Effector memory CD4-positive, alpha-beta T cell (primary cell): Measurements from ENCODE around the gene PPIE.

ENCODE experiments used
- DNase-seq, 3 donors: peaks; one replicate each; pipeline ENCODE4 v3.0.0-alpha.2; 2020
- H3K27ac ChIP-seq: 2 replicates; pipeline ENCODE4 v1.7.0; 2013; ENCODE audit warnings: mild to moderate bottlenecking, low read length, moderate library complexity; ENCODE audit not compliant: insufficient read depth, poor library complexity, severe bottlenecking
- H3K27me3 ChIP-seq: replicated peaks from 2 replicates; pipeline ENCODE4 v1.7.0; 2013; ENCODE audit warnings: mild to moderate bottlenecking, low read length; ENCODE audit not compliant: insufficient read depth, control insufficient read depth, poor library complexity, severe bottlenecking
- H3K36me3 ChIP-seq: 2 replicates; pipeline ENCODE4 v1.7.0; 2013; ENCODE audit warnings: mild to moderate bottlenecking, low read length, moderate library complexity; ENCODE audit not compliant: control insufficient read depth, insufficient read depth
- H3K4me1 ChIP-seq: 2 replicates; pipeline ENCODE4 v1.7.0; 2013; ENCODE audit warnings: low read length, mild to moderate bottlenecking; ENCODE audit not compliant: control insufficient read depth, insufficient read depth, poor library complexity, severe bottlenecking
- H3K4me3 ChIP-seq: 2 replicates; pipeline ENCODE4 v1.7.0; 2013; ENCODE audit warnings: low read length, low read depth, mild to moderate bottlenecking; ENCODE audit not compliant: insufficient read depth, poor library complexity, severe bottlenecking
- H3K9me3 ChIP-seq: 2 replicates; pipeline ENCODE4 v1.7.0; 2013; ENCODE audit warnings: mild to moderate bottlenecking, low read length, moderate library complexity; ENCODE audit not compliant: control insufficient read depth

The PPIE gene

DNA sequence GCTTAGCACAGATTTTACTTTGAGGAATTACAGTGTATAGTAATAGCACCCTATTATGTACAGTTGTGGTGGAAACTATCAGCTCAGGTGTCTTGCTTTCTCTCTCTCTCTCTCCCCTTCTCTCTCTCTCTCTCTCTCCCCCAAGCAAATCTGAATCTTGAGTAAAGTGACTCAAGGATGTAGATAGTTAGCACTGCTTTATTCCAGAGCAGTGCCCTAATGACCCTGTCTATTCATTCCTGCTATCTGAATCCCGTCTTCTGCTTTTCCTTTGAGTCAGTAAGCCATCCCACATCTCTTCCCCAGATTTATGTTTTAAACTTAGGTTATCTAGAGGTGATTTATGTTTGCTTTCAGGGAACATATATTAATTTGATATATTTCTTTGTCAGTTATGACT lies 42.2 kb upstream of the PPIE start:
- peaks cover 14% of the 10 kb centered on the region for H3K4me1 ChIP-seq

DNA sequence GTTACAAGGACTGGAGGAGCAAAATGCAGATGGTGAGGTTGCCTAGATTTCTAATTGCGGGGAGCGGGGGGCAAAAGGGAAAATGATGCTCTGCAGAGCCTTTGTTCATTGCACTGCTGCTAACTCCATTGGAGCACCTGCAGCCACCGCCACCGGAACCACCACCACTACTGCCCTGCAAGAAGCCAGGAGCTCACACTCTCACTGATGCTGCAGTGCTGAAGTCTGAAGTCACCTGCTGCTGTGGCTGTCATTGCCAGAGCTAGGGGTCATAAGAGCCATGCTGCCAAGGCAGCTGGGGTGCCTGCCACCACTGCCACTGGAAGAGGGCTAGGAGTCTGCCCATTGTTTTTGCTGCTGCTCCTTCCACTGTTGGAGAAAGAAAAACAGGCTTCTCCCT lies 40.1 kb upstream of the PPIE start:
- no peaks in the 10 kb centered on the region for H3K36me3 ChIP-seq
- H3K4me1 ChIP-seq = no peaks in the 10 kb centered on the region
- no peak overlapping the region for H3K27ac ChIP-seq
- H3K27me3 ChIP-seq = no peaks in the 10 kb centered on the region
- no peak for DNase-seq
- H3K9me3 ChIP-seq = no peaks in the 10 kb centered on the region
- H3K4me3 ChIP-seq = no peak overlapping the region

More for the DNA sequence above, 42.2 kb upstream of the PPIE start:
- Histone ChIP-seq H3K4me3 (no peak overlapping the region), H3K36me3 (no peaks in the 10 kb centered on the region), H3K27me3 (no peaks in the 10 kb centered on the region), H3K9me3 (no peaks in the 10 kb centered on the region), H3K27ac (no peak overlapping the region)
- no peak for DNase-seq

DNA sequence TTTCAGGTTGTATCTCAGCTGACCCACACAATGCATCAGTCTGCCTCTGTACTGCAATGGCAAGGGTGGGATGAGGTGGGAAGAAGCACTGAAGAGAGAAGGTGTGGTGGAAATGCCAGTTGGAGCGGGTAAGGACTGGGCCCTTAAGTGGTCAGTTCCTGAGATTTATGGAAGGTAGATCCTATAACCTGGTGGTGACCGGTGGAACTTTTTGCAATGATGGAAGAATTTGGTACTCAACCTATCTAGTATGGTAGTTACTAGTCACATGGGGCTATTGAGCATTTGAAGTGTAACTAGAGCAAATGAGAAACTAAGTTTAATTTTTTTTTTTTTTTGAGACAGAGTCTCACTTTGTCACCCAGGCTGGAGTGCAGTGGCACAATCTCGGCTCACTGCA lies 39.3 kb upstream of the PPIE start:
- Histone ChIP-seq H3K27me3 (no peaks in the 10 kb centered on the region), H3K27ac (no peak overlapping the region), H3K9me3 (no peaks in the 10 kb centered on the region), H3K36me3 (no peaks in the 10 kb centered on the region), H3K4me3 (no peak overlapping the region), H3K4me1 (no peaks in the 10 kb centered on the region)
- no peak for DNase-seq

DNA sequence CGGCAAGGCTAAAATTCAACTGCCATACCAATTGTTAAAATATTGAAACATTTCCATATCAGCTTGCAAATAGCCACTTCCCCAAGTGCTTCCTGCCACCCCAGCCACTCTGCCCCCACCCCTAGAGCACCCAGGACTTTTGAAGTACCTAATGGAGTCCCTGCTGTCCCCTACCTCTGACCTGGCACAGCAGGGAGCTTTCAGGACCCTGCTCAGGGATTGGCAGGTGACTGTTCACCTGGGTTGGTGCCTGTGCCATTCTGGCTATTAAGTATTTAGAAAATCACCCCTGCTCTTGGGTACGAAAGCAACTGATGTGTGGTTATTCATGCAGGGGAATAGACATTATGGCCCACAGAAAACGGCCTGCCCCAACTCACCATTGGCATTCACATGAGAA lies 38.3 kb upstream of the PPIE start:
- DNase-seq = no peak
- Histone ChIP-seq H3K4me3 (no peak overlapping the region), H3K36me3 (no peaks in the 10 kb centered on the region), H3K4me1 (no peaks in the 10 kb centered on the region), H3K9me3 (no peaks in the 10 kb centered on the region), H3K27ac (no peak overlapping the region), H3K27me3 (no peaks in the 10 kb centered on the region)

DNA sequence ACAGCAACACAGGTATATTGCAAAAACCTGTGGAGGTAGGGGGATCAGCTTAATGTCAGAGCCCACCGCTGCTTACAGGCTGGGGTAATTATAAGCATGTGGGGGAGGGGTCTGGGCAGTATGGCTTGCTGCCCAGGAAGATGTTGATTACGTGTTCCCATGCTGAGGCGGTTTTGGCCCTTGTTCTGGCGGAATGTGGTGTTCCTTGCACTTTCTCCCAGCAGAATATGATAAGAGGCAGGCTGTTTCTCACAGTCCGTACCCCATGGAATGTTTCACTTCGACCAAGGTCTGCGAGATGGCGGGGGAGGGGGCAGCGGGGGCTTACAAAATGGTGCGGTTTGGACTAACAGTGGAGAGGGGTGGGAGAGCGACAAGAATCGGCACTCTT lies 37.6 kb upstream of the PPIE start:
- H3K4me1 ChIP-seq = no peaks in the 10 kb centered on the region
- DNase-seq = no peak
- no peak overlapping the region for H3K4me3 ChIP-seq
- H3K36me3 ChIP-seq = no peaks in the 10 kb centered on the region
- H3K27ac ChIP-seq = no peak overlapping the region
- no peaks in the 10 kb centered on the region for H3K9me3 ChIP-seq
- no peaks in the 10 kb centered on the region for H3K27me3 ChIP-seq

DNA sequence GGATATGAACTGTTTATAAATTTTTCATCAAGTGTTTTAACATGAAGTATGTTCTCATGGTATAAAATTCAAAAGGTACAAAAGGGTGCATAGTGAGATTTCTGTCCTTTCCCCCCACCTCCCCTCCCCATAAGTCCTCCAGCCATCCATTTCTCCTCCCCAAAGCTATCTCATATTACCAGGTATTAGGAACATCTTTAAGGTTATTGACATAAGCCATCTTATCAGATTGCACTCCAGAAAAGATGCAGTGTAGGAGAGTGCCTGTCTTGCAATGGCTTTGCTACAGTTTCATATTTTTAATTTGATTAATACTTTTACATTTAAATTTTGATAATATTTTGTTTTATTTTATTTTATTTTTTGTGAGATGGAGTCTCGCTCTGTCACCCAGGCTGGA lies 33.9 kb upstream of the PPIE start:
- Histone ChIP-seq H3K27ac (no peak overlapping the region), H3K36me3 (no peaks in the 10 kb centered on the region), H3K9me3 (no peaks in the 10 kb centered on the region), H3K27me3 (no peaks in the 10 kb centered on the region), H3K4me1 (no peaks in the 10 kb centered on the region), H3K4me3 (no peak overlapping the region)
- no peak for DNase-seq

DNA sequence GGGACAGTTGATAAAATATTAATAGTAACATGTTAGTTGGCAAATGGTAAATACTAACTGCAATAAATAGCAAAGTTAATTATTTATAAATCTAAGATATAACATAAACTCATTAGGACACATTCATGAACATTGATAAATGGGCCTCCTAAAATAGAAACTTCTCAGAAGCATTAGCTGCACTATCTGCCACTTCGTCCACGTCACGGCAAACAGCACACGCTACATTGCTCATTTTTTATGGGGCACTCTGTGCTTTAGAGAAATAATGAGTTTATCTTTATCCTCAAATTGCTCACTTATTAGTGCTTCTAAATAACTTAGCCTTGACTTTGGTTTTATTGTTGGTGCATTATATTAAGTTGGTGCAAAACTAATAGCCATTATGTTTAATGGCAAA lies 31.2 kb upstream of the PPIE start:
- H3K36me3 ChIP-seq = no peaks in the 10 kb centered on the region

DNA sequence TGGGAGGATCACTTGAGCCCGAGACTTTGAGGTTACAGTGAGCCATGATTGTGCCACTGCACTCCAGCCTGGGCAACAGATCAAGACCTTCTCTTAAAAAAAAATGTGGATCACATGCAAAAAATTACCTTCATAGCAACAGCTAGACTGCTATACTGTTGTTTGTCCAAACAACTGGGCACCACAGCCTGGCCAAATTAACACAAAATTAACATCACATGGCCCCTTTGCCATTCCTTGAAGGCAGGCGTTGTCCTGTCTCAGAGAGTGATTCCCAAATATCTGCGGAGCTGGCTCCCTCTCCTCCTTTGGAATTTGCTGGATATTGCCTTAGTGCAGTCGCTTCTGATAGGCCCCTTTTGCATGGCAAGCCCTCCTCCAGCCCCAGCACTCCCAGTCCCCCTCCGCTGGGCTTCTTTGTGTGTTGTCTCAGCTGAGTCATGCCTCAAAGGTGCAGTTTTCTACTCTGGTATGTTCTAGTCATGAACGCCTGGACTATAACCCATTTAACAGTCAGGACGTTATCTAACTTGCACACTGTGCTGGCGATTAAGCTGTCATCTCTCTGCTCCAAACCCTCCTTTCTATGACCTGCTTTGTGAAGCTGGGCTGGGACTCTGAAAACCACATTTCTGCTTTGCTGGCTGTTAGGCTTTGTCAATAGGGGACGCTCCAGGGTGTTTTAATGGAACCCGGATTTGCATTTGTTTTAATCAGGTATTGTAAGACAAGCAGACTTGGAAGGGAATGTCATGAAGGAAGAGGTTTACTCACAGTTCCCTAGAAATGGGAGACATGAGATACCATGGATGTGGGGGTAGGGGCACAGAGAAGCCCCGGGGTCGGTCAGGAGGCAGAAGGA lies 27.3 kb upstream of the PPIE start:
- H3K36me3 ChIP-seq = no peaks in the 10 kb centered on the region
- H3K4me3 ChIP-seq = no peak overlapping the region
- no peaks in the 10 kb centered on the region for H3K9me3 ChIP-seq
- DNase-seq = no peak
- no peaks in the 10 kb centered on the region for H3K4me1 ChIP-seq
- H3K27me3 ChIP-seq = no peaks in the 10 kb centered on the region
- H3K27ac ChIP-seq = no peak overlapping the region

More for the DNA sequence above, 31.2 kb upstream of the PPIE start:
- DNase-seq = no peak
- H3K4me3 ChIP-seq = no peak overlapping the region
- H3K9me3 ChIP-seq = no peaks in the 10 kb centered on the region
- H3K27me3 ChIP-seq = no peaks in the 10 kb centered on the region
- H3K27ac ChIP-seq = no peak overlapping the region
- no peaks in the 10 kb centered on the region for H3K4me1 ChIP-seq

DNA sequence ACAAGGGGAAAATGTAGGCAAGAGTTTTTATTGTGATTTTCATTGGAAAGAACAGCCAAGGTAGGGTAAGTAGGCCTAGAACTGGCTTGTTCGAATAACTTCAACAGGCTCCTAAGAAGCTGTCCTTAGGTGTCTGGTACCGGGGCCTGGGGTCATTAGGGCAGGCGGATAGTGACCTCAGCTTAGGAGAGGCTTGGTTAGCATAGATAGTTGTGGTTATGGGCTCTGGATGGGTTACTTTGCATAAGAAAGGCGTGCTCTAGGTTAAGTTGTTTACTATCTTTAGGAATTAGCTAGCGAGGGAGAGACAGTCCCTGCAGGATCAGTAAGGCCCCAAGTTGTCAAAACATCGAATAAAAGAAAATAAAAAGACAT lies 26.7 kb upstream of the PPIE start:
- Histone ChIP-seq H3K4me1 (no peaks in the 10 kb centered on the region), H3K36me3 (no peaks in the 10 kb centered on the region), H3K4me3 (no peak overlapping the region), H3K9me3 (no peaks in the 10 kb centered on the region), H3K27ac (no peak overlapping the region), H3K27me3 (no peaks in the 10 kb centered on the region)
- no peak for DNase-seq

DNA sequence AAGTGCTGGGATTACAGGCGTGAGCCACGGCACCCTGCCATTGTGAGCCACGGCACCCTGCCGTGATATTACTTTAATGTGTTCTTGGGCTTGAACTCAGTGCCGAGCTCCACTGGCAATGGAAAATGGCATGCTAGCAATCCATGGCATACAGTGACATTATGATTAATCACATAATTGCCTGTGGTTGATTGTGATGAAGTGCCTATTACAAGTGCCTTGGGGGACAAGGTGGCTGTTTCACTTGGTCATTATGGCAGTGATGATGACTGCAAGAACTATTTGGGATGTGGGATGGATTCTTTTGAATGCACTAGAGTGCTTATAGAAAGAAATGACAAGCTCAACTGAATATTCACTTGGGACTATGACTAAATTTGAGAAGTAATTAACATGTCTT lies 25.1 kb upstream of the PPIE start:
- H3K9me3 ChIP-seq = no peaks in the 10 kb centered on the region
- DNase-seq = no peak
- no peak overlapping the region for H3K27ac ChIP-seq
- H3K27me3 ChIP-seq = no peaks in the 10 kb centered on the region
- H3K36me3 ChIP-seq = no peaks in the 10 kb centered on the region
- no peaks in the 10 kb centered on the region for H3K4me1 ChIP-seq
- no peak overlapping the region for H3K4me3 ChIP-seq
